Peyer's patch (tissue), 4 donors: ENCODE results near the gene RBM27. TPM values are rescaled to one million over a fixed set of nuclear protein-coding genes. Genes with fewer than 3 reads are reported as not detected.
A peak's percentile ranks its signal among the peaks of the same experiment; 100 is the strongest.

Experiments
- DNase-seq, 3 donors: peaks; one replicate each; pipeline ENCODE4 v3.0.0-alpha.2; 2017 to 2019
- H3K27ac ChIP-seq, 4 donors: fragments of 200-600 bp; sonication (generic); one replicate each; pipeline ENCODE4 v1.5.1; 2016 to 2019
- H3K27me3 ChIP-seq, 2 donors: fragments of 200-600 bp; sonication (generic); one replicate each; pipeline ENCODE4 v1.5.1; 2019
- H3K36me3 ChIP-seq, 3 donors: fragments of 200-600 bp; sonication (generic); one replicate each; pipeline ENCODE4 v1.5.1; 2016 to 2019
- H3K4me1 ChIP-seq, 4 donors: fragments of 200-600 bp; sonication (generic); one replicate each; pipeline ENCODE4 v1.5.1; 2016 to 2019
- H3K4me3 ChIP-seq, 4 donors: fragments of 200-600 bp; sonication (generic); 1 replicate in 3 of 4; 2 replicates in 1 of 4; pipeline ENCODE4 v1.5.1; 2016 to 2019; ENCODE audit warnings: mild to moderate bottlenecking in 1 of 4
- H3K9me3 ChIP-seq, 4 donors: fragments of 200-600 bp; sonication (generic); one replicate each; pipeline ENCODE4 v1.5.1; 2016 to 2019; ENCODE audit warnings: mild to moderate bottlenecking in 1 of 4
- POLR2A ChIP-seq, 2 donors: fragments of 450-650 bp; IDR thresholded peaks; one replicate each; pipeline ENCODE4 v1.5.1; 2017; ENCODE audit warnings: antibody characterized with exemption in 2 of 2, mild to moderate bottlenecking in 2 of 2, moderate library complexity in 2 of 2
- total RNA-seq, 4 donors: library from RNA; depleted of rRNA; stranded (reverse); fragments of >200 nt; gene quantifications; one replicate each; pipeline ENCODE4 v1.1.0, GENCODE V29; 2016
- TF ChIP-seq, protein P1 (sequence below), 6 experiments: fragments of 450-650 bp in 4 of 6; fragments of 200-600 bp in 2 of 6; sonication (generic) in 1 of 6; IDR thresholded peaks; one replicate each; pipeline ENCODE4 v1.5.1; 2017 to 2019; ENCODE audit warnings: antibody characterized with exemption in 6 of 6, mild to moderate bottlenecking in 3 of 6, moderate library complexity in 1 of 6

The RBM27 gene, protein sequence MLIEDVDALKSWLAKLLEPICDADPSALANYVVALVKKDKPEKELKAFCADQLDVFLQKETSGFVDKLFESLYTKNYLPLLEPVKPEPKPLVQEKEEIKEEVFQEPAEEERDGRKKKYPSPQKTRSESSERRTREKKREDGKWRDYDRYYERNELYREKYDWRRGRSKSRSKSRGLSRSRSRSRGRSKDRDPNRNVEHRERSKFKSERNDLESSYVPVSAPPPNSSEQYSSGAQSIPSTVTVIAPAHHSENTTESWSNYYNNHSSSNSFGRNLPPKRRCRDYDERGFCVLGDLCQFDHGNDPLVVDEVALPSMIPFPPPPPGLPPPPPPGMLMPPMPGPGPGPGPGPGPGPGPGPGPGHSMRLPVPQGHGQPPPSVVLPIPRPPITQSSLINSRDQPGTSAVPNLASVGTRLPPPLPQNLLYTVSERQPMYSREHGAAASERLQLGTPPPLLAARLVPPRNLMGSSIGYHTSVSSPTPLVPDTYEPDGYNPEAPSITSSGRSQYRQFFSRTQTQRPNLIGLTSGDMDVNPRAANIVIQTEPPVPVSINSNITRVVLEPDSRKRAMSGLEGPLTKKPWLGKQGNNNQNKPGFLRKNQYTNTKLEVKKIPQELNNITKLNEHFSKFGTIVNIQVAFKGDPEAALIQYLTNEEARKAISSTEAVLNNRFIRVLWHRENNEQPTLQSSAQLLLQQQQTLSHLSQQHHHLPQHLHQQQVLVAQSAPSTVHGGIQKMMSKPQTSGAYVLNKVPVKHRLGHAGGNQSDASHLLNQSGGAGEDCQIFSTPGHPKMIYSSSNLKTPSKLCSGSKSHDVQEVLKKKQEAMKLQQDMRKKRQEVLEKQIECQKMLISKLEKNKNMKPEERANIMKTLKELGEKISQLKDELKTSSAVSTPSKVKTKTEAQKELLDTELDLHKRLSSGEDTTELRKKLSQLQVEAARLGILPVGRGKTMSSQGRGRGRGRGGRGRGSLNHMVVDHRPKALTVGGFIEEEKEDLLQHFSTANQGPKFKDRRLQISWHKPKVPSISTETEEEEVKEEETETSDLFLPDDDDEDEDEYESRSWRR
- total RNA-seq = 10 to 100 TPM; 10.6 to 20.1 (median 14.7) TPM

DNA sequence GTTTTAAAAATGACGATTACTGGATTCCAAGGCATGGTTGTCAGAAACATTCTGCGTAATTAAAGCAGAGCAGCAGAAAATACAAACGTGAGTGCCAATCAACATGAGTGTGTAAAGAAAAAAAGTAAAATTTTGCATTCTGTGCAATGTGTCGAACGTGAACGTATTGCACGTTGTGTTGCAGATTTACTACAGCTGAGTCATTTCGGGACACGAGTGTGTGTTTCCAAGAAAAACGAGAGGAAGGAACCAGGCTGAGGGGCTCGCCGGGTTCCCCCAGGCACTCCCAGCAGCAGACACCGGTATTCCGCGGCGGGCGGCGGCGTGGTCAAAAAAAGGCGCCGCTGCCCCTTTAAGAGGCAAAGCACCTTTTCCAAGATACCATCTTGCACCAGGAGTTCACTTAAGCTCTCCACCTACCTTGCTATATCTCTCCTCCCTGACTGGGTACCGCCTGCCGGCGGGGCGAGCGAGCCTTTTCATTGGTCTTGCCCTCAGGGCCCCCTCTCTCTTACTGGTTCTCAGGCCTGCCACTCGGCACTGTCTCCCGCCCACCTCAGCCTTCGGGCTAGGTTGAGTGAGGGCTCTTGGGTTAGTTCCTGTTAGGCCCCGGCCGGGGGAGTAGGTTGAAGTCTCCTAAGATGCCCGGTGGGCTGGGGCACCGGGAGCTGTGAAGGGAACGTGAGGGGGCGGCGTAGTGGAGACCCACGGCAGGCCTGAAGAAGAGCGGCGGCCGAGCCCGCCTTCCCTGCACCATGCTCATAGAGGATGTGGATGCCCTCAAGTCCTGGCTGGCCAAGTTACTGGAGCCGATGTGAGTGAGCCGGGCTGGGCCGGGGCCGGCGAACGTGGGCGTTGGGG lies at the start of gene RBM27:
RBM27 (plus strand) TSS at position 595 of the 861 bp plus-strand sequence; CDS start at position 756, 161 bp downstream.
- no peaks in the 10 kb centered on the region for H3K36me3 ChIP-seq
- H3K4me1 ChIP-seq = peaks cover 0 to 28% (median 5%) of the 10 kb centered on the region in 4 donors
- peak within 1 kb of the TSS; percentile 74 to 90 (median 83) for H3K27ac ChIP-seq
- peak; percentile 95 to 98 (median 98) for DNase-seq
- H3K9me3 ChIP-seq = no peaks in the 10 kb centered on the region
- peak within 1 kb of the TSS; percentile 61 to 97 (median 78) for H3K4me3 ChIP-seq
- no peaks in the 10 kb centered on the region for H3K27me3 ChIP-seq
- peak; percentile 79 to 82 for TF ChIP-seq POLR2A (IDR thresholded peaks at IDR 0.05)
- TF ChIP-seq, protein P1, sequence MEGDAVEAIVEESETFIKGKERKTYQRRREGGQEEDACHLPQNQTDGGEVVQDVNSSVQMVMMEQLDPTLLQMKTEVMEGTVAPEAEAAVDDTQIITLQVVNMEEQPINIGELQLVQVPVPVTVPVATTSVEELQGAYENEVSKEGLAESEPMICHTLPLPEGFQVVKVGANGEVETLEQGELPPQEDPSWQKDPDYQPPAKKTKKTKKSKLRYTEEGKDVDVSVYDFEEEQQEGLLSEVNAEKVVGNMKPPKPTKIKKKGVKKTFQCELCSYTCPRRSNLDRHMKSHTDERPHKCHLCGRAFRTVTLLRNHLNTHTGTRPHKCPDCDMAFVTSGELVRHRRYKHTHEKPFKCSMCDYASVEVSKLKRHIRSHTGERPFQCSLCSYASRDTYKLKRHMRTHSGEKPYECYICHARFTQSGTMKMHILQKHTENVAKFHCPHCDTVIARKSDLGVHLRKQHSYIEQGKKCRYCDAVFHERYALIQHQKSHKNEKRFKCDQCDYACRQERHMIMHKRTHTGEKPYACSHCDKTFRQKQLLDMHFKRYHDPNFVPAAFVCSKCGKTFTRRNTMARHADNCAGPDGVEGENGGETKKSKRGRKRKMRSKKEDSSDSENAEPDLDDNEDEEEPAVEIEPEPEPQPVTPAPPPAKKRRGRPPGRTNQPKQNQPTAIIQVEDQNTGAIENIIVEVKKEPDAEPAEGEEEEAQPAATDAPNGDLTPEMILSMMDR (IDR thresholded peaks at IDR 0.05) = peak in 1 of 6 experiments; percentile 7

DNA sequence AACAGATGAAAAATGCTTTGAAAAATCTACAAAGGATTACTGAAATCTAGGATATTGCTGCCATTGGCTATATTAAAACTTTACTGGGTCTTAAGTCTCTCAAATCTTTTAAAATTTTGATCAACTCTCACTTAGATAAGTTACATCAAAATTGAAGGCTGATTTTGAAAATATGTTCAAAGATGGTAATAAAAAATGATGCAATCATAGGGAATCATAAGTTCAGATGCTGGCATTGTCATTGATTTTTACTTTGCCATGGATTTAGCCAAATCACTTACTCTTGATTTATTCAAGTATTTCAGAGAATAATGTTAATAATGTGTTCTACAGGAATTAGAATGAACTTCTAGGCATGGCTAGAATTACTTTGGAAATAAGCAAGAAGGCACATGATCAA lies 45.1 kb upstream of the RBM27 start:
- no peak for DNase-seq
- Histone ChIP-seq H3K36me3 (peaks cover 0 to 89% (median 0%) of the 10 kb centered on the region in 3 donors), H3K4me1 (no peaks in the 10 kb centered on the region)

DNA sequence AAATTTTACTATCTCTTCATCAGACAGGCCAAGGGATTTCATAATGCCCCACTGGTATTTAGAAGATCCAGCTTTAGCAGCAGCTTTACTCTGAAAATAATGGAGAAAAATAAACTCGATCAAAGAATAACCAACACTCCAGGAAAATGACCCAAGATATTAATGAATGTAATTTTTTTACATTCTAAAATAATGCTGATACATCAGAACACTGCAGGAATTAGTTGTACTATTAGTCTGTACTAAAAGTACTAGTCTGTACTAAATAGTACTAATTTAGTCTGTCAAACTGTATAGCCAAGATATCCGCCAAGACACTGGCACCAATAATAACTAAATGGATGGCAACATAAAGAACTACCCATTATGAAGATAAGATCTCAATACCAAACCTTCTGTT lies 39.0 kb upstream of the RBM27 start:
- DNase-seq = no peak
- no peak overlapping the region for H3K27ac ChIP-seq
- no peaks in the 10 kb centered on the region for H3K9me3 ChIP-seq
- H3K27me3 ChIP-seq = no peaks in the 10 kb centered on the region
- peaks cover 0 to 89% (median 0%) of the 10 kb centered on the region in 3 donors for H3K36me3 ChIP-seq
- no peak overlapping the region for H3K4me3 ChIP-seq
- no peaks in the 10 kb centered on the region for H3K4me1 ChIP-seq
- TF ChIP-seq POLR2A (IDR thresholded peaks at IDR 0.05) = no peak
- TF ChIP-seq, protein P1 (IDR thresholded peaks at IDR 0.05) = no peak

More for the DNA sequence above, 45.1 kb upstream of the RBM27 start:
- H3K27me3 ChIP-seq = no peaks in the 10 kb centered on the region
- no peak overlapping the region for H3K27ac ChIP-seq
- H3K4me3 ChIP-seq = no peak overlapping the region
- no peaks in the 10 kb centered on the region for H3K9me3 ChIP-seq
- no peak for TF ChIP-seq POLR2A (IDR thresholded peaks at IDR 0.05)
- TF ChIP-seq, protein P1 (IDR thresholded peaks at IDR 0.05) = no peak

DNA sequence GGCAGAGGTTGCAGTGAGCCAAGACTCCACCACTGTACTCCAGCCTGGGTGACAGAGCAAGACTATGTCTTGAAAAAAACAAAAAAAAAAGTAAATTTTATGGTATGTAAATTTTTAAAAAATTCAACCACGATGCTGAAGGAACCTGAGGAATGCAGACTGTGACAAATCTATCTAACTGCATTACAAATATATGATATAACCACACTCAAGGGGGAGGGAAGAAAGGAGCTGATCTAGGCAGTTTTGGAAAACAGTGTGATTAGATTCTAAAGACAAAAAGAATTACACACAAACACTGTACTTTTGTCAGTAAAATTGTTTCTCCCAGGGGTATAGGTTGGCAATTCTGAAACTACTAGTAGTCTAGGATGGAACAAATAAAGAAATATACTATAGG lies 37.9 kb upstream of the RBM27 start:
- Histone ChIP-seq H3K36me3 (peaks cover 0 to 91% (median 0%) of the 10 kb centered on the region in 3 donors), H3K27me3 (no peaks in the 10 kb centered on the region), H3K9me3 (no peaks in the 10 kb centered on the region), H3K4me3 (no peak overlapping the region), H3K4me1 (no peaks in the 10 kb centered on the region), H3K27ac (no peak overlapping the region)
- DNase-seq = no peak
- TF ChIP-seq, protein P1 (IDR thresholded peaks at IDR 0.05) = no peak
- no peak for TF ChIP-seq POLR2A (IDR thresholded peaks at IDR 0.05)
